K562 (cell line): ENCODE data around the gene RXYLT1.

Experiments
- ATF7 ChIP-seq: fragments of 450-650 bp; IDR thresholded peaks from 2 replicates; pipeline ENCODE4 v1.7.1; 2014; ENCODE audit warnings: mild to moderate bottlenecking, moderate library complexity
- BCOR ChIP-seq: fragments of 450-650 bp; IDR thresholded peaks from 2 replicates; pipeline ENCODE4 v1.6.1; 2016
- EZH2 ChIP-seq: IDR thresholded peaks from 2 replicates; pipeline ENCODE4 v1.6.1; 2012; ENCODE audit warnings: low read depth, mild to moderate bottlenecking, inconsistent platforms, low read length, borderline replicate concordance
- HDAC1 ChIP-seq, 2 experiments: fragments of 450-650 bp; IDR thresholded peaks; 2 replicates each; pipeline ENCODE4 v1.6.1; 2016 to 2017; ENCODE audit warnings: inconsistent platforms in 1 of 2, mild to moderate bottlenecking in 1 of 2, moderate library complexity in 1 of 2
- NFATC3 ChIP-seq: fragments of 450-650 bp; IDR thresholded peaks from 2 replicates; pipeline ENCODE4 v1.6.1; 2017; ENCODE audit warnings: mild to moderate bottlenecking
- SP1 ChIP-seq: sonication (generic); formaldehyde crosslinking; IDR thresholded peaks from 2 replicates; pipeline ENCODE4 v1.8.1; 2022; ENCODE audit warnings: mild to moderate bottlenecking, missing genetic modification reagents
- ZNF23 ChIP-seq: fragments of 250-450 bp; sonication (Bioruptor Pico); IDR thresholded peaks from 2 replicates; pipeline ENCODE4 v1.4.0; 2020; ENCODE audit warnings: mild to moderate bottlenecking
- TF ChIP-seq, protein P1 (sequence below), 3 experiments: IDR thresholded peaks in 2 of 3; conservative IDR thresholded peaks in 1 of 3; 2 replicates each; pipeline ENCODE4 v1.5.1; 2011 to 2012; ENCODE audit warnings: low read length in 3 of 3, mild to moderate bottlenecking in 3 of 3, control low read depth in 2 of 3, improper control_type of control experiment in 1 of 3, inconsistent platforms in 1 of 3, low read depth in 1 of 3, mixed read lengths in 1 of 3, moderate library complexity in 1 of 3; ENCODE audit not compliant: insufficient read depth in 2 of 3

DNA sequence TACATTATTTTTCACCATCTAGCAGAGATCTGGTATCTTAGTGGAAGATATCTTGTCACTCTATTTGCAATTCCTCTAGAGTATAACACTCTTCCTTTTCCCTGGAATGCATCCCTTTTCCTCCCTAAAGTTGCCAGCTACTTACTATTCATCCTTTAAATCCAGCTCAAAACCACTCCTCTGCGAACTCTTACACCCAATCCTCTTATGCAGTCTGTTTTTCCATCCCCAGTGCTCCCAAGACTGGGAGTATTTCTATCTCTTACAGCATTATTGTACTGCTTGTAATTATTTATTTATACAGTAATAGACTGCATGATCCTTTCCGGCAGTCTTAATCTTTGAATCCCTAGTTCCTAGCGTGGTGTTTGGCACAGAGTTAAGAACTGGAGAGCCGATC lies 61.9 kb downstream of the RXYLT1 start:
- no peak for TF ChIP-seq BCOR
- TF ChIP-seq, protein P1, sequence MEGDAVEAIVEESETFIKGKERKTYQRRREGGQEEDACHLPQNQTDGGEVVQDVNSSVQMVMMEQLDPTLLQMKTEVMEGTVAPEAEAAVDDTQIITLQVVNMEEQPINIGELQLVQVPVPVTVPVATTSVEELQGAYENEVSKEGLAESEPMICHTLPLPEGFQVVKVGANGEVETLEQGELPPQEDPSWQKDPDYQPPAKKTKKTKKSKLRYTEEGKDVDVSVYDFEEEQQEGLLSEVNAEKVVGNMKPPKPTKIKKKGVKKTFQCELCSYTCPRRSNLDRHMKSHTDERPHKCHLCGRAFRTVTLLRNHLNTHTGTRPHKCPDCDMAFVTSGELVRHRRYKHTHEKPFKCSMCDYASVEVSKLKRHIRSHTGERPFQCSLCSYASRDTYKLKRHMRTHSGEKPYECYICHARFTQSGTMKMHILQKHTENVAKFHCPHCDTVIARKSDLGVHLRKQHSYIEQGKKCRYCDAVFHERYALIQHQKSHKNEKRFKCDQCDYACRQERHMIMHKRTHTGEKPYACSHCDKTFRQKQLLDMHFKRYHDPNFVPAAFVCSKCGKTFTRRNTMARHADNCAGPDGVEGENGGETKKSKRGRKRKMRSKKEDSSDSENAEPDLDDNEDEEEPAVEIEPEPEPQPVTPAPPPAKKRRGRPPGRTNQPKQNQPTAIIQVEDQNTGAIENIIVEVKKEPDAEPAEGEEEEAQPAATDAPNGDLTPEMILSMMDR (IDR thresholded peaks at IDR 0.05 in 2 of 3, conservative IDR thresholded peaks at IDR 0.05 in 1 of 3; ENCODE audit: insufficient read depth in 2 of 3, low read depth in 1 of 3, low read length in 3 of 3), result no peak
- TF ChIP-seq EZH2, result no peak
- no peak for TF ChIP-seq SP1 (CRISPR knock-in tag)
- no peak for TF ChIP-seq ATF7
- TF ChIP-seq HDAC1 (IDR thresholded peaks at IDR 0.05), result no peak
- TF ChIP-seq NFATC3, result no peak
- no peak for TF ChIP-seq ZNF23 (CRISPR knock-in tag)
